ENCODE results near the gene NPY4R.
"Not testable (repeated sequence)": the region's sequence is repeated elsewhere in the genome, so short reads cannot be mapped to it uniquely, and the experiment has no call there.

NPY4R gene, protein sequence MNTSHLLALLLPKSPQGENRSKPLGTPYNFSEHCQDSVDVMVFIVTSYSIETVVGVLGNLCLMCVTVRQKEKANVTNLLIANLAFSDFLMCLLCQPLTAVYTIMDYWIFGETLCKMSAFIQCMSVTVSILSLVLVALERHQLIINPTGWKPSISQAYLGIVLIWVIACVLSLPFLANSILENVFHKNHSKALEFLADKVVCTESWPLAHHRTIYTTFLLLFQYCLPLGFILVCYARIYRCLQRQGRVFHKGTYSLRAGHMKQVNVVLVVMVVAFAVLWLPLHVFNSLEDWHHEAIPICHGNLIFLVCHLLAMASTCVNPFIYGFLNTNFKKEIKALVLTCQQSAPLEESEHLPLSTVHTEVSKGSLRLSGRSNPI

DNA sequence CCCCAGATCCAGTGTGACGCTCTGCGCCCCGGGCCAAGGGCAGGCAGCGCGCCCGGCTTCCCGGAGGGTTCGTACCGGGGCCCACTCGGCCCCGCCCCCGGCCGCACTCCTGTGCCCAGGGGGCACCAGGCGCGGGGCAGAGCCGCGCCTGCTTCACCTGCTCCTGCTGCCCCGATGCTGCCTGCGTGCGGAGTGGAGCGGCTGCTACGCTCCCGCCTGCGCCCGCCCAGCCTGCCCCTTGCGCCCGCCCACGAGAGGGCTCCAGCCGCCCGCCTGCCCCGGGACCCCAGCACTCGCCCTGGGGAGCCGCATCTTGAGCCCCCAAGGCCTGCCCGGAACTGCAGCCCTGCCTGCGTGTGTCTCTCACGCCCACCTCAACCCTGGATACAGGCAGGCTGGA, at the start of gene NPY4R:
Gene NPY4R, minus strand, starts transcription at position 194 of the 400 bp plus-strand sequence. CDS start 3,323 bp downstream, outside the sequence.
- not testable (repeated sequence) for DNase-seq

DNA sequence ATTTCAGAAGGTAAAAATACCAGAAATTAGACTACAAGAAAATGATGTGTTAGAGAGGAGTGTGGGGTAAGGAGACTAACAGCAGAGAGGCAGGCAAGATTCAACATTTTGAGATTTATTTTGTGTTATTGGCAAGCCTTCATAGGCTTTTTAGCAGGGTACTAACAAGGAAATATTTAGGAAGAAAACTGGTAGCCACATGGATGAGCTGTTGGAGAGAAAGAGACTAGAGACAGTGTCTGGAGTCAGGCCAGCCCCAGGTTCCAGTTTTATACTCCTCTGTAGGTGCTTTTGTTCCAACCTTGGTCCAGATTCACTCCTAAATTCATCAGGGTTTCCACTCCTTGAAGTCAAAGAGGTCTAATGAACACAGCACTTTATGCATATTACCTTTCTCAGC, 49.6 kb upstream of the NPY4R start:
- DNase-seq: no peak

DNA sequence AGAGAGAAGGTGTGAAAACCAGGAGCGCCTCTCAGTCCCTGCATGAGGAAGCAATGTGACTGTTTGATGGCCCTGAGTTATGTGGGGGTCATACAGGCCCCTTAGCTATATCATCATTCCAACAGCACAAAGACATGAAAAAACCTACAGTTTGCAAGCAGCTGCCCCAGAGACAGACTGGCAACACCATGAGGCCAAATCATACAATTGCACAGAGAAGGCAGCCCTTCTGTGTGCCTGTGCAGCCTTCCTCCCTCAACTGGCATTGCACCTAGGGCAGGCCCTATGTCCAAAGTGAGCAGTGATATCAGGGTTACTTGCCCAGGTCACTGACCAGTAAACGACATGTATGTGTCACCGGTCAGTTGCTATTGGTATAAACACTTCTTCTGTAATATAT, 49.1 kb upstream of the NPY4R start:
- no peak for DNase-seq

DNA sequence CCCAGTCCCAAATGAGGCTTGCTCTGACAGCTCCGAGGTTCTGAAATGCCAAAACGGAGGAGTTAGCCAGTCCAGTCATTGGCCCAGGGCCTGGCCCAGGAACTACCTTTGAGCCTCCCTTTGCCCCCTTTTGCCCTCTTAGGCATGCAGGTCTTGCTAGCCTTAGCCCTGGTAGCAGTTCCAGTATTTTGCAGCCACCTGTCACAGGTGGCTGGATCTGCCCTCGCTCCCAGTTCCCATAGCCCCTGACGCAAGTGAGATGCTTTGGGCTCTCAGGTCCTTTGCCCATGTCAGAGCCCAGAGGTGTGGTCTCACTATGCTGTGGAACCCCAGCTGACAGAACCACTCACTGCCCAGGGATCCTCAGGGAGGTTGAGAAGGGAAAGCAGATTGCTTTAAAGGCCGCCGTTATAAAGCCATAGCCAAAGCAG, 48.7 kb upstream of the NPY4R start:
- DNase-seq: no peak

DNA sequence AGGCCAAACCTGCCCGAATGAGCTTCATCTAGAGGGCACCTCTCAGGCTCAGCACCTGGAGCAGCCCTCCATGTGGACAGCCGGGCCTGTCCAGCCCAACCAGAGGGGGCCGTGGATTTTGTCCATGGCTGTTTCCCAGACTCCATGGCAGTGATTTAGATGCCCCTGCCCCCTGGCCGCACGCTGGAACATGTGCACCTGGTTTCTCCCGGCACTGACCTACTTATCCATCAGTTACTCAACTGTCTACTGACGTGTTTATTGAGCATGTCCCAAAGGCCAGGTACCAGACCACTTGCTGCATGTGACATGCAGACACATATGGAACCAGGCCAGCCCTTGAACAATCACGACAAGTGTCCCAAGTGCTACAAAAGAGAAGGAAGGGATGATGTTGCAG, 47.6 kb upstream of the NPY4R start:
- not testable (repeated sequence) for DNase-seq

DNA sequence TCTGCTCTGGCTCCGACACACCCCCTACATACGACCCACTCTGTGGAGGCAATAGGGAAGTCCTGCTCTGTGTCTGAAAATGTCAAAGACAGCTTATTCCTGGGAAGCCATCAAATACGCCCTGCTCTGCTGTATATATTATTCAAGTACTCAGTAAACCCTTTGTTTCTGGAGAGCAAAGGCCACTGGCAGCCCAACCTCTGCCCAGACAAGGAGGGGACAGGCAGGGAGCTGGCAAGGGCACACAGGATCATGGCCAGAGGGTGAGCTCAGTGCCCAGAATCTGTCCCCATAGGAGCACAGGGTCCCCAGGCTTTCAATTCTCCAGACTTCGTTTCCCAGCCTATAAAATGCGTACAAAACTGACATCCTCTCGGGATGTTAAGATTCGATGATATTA, 47.0 kb upstream of the NPY4R start:
- DNase-seq: not testable (repeated sequence)

DNA sequence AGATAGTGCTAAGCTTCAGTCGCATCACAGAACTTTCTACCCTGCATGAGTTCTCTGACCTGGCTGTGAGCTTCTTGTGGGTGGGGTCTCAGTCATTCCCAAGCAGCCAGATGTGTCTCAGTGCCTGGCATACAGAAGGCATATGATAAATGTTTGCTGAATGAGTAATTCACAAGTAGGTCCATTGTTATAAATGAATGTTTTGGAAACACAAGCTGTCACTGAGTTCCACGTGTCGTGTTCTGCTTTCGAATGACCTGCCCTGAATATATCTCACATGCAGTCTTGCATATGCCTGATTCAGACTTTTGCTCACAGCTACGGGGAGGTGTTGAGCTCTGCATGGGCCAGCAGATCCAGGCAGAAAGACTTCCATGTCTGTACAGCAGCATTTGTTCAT, 46.2 kb upstream of the NPY4R start:
- not testable (repeated sequence) for DNase-seq

DNA sequence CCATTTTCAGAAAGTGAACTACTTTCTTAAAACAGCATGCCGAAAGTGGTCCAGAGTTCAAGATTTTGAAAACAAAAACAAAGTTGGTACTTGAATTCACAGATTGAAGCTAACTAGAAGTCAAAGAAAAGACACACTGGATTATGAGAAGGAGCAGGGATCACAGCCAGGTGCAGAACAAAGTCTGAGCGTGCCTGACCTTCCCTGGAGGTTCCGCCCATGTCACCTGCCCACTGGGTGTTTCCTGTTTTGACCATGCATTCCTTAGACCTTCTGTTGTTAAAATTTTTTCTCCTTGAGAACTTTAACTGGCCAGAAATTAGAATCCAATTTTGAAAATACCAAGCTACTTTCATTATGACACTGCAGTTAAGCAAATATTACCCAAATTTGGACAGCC, 34.2 kb upstream of the NPY4R start:
- DNase-seq: not testable (repeated sequence)

DNA sequence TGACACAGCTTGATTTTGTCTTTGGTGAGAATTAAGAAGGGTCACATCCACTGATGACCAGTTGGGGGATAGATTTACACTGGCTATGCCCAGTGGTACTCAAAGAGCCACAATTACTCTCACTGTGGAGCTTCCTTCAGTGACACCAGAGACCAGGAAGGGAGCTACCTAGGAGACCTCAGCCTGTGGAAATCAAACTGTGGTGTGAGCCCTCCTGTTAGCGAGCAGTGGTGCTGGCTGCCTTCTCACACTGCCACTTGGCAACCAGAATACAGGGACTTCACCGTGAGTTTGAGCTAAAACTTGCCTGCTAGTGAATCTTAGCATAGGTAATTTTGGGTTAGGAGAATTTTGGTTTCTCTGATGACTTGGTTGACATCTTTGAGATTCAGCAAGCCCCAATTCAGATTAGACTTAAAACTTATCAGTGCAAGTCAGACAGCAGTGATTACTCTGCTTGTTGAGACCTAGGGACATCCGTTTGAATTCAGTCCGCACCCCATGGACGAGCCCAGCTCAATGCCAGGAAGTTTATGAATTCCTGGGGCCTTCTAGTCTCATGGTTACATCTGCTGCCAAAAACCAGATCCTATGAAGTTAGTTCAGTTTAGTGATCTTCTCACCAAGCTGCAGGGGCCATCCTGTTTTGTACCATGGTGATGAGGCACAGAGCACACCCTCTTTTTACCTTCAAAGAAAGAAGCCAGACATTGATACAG, 33.4 kb upstream of the NPY4R start:
- DNase-seq: not testable (repeated sequence)

DNA sequence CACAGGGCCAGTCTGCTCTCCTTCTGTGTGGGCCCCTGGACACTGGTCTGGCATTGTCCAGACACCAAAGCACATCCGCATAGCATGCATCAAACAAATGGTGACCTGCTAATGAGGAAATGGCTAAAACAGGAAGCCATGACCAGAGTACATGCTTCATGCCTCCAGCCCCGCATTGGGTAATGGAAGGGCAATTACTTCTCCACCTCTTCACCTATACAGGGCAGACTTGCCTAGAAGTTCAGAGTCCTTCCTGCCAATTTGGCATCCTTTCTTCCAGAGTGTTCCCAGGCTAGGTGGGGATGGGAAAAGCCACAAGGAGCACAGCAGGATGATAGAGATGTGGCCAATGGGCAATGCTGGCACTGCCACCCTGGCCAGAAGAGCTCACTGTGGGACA, 32.1 kb upstream of the NPY4R start:
- not testable (repeated sequence) for DNase-seq

DNA sequence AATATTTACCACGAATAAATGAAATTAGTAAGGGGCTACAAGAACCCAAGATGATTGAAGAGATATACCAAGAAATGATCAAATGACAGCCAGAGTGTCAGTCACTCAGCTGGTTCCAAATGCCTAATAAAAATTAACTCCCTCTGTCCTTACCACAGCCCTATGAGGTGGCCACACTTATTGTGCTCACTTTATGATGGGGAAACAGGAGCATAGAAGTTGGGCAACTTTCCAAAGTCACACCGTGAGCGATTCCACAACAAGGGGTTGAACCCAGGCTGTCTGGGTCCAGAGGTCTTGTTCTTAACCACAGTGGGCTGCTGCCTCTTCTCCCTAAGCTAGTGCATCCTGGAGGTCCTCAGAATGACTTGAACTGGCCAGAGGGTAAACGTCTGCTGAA, 31.6 kb upstream of the NPY4R start:
- not testable (repeated sequence) for DNase-seq

DNA sequence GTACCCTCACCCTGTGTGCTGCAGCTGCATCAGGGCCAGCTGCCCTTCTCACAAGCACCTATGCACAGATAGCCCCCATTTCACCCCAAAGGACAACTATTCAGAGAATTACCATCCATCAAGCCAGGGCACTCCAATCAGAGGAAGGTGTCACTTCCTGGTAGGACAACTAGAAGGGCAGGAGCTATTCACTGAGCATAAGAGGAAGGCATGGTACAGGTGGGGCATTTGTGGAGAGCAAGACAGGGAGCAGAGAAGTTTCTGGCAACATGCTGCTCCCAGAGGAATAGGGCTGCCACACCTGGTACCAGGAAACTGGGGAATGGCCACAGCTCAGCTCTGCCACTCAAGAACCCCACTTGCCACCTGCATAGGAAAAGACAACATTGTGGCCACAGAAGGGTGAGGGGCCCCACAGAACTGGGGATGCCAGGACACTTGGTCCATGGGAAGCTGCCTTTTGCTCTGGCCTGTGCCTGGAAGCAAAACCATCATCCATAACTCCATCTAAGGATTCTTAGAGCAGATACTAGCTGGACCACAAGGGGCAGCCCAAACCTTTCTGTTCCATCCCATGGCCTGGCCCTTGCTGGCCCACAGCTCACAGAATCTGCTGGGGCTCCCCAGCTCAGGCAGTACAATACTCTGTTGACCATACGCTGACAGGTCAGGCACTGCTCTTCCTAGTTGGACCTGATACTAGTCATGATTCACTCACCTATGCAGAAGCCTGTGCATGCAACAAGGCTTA, 25.8 kb upstream of the NPY4R start:
- DNase-seq: not testable (repeated sequence)

DNA sequence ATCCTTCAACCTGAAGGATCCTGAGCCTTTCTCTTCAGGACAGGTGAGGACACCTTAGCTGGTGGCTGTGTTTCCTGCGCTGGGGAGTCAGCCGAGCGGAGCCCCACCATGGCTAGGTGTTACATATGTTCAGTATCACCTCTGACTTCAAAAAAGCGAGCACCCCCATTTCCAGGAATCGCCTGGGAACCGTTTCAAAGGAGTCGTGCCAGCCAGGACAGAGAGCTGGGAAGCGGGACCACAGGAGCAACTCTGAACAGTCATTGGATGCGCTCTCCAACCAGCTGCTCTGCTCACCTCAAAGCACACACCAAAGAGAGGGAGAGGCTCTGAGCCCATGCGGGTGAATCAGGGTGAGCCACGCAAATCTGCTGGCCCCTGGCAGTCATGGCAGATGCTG, 24.5 kb upstream of the NPY4R start:
- DNase-seq: not testable (repeated sequence)

DNA sequence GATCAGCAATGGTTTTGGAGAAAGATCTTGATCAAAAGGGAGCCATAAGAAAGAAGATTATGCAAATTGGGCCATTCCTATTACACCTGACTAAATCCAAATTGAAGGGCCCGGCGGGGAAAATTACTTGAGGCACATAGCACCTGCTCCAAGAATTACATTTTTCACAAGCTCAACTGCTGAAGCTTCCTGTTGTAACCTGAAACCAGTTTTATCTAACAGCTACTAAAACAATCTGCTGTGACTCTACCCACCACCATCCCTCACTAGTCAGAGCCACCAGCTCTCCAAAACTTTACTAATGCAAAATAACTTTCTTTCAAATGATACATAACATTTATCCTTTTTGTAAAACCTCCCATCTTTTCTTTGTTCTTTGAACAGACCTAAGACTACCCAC, 20.7 kb upstream of the NPY4R start:
- DNase-seq: not testable (repeated sequence)

DNA sequence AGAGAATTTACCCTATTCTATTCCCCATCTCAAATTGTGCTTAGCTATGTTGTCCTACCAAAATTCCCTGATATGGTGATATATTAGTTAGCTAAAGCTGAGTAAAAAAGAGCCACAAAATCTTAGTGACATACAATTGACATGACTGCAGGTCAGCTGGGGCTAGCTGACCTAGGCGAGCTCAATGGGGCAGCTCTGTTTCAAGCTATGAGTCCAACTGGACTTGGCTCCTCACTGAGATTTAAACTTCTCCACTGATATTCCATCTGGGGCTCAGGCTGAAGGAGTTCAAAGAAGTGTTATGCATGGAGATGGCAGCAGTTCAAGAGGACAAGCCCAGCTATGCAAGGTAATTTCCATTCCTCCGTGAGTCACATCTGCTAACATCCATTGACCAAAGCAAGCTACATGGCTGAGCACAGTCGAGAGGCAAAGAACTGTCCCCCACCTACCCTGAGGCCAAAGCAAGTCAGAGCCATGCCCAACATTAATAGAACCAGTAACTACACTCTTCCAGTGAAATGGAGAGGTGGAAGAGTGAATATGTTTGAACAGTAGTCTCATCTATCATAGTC, 9.1 kb upstream of the NPY4R start:
- DNase-seq: not testable (repeated sequence)

DNA sequence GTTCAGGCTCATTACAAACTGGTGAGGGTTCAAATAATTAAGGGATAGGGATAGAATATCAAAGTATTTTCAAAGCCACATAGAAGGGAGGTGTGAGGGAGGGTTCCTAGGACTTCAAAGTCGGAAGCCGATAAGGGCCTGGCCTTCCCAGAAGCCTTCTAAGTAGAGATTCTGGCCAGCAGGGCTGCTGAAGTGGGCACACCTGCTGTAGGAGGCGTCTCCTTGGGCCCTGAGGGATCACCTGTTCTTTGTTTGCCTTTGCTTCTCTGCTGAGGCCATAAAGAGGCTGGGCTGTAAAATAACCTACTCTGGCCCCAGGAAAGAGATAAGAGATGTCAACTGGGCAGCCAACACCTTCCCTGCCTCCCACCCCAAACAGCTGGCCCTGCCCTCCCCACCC, 8.0 kb upstream of the NPY4R start:
- not testable (repeated sequence) for DNase-seq

DNA sequence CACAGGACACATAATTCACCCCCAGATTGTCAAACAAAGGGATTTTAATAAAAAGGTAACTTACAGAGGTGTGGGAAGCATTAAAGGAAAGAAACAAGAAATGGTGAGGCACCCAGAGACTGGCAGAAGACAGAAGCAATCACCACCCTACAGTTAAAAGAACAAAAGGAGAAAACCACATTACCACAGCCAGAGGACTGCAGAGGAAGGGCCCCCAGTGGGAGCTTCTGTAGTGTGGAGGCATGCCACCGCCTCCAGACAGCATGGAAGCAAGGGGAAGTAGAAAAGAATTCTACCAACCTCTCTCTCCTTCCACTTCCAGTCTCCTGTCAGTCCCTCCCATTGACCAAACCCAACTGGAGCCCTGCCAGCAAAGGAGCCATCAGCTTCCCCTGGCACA, 4.4 kb upstream of the NPY4R start:
- DNase-seq: not testable (repeated sequence)

DNA sequence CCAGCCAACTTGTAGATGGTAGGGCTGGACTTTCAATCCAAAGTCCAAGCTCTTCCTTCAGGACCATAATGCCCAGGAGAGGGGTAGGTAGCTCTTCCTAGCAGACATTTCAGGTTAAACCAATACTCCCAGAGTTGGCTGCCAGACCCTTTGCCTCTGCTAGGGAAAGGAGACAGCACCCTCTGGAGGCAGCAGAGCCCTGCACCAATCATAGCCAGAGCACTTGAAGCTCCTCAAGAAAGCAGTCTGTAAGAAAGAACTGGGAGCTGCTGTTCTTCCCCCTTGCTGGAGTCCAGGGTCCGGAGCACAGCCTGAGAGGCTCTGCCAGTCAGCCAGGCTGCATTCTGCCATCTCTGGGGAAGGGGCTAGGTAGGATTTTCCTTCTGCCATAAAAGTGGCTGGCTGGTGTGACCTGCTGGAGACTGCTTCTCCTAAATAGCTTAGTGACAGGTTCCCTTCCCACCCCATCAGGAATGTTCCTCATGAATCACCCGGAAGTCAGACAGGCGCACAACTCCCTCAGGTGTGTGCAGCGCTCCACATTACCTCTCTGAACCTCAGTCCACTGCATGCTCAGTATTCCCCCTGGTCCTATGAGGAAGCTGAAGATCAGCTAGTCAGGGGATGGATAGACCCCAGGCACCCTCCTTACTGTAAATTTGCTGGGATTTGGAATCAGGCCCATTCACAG, 2.5 kb upstream of the NPY4R start:
- DNase-seq: not testable (repeated sequence)

DNA sequence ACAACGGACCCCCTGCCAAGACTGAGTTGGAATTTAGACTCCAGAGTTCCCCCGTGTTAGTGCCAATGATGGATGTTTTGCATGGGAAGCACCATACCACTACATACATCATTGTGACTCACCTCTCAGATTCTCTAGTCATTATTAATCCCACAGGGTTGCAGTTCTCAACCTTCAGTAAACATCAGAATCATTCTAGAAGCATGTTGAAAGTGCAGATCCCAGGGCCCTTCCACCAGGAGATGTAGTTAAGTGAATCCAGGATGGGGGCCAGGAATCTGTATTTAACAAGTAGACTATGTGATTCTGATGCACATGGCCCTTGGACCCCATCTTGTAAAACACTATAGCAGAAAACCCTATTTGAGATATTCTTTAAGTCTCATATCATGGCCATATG, 2.1 kb downstream of the NPY4R start:
- not testable (repeated sequence) for DNase-seq

DNA sequence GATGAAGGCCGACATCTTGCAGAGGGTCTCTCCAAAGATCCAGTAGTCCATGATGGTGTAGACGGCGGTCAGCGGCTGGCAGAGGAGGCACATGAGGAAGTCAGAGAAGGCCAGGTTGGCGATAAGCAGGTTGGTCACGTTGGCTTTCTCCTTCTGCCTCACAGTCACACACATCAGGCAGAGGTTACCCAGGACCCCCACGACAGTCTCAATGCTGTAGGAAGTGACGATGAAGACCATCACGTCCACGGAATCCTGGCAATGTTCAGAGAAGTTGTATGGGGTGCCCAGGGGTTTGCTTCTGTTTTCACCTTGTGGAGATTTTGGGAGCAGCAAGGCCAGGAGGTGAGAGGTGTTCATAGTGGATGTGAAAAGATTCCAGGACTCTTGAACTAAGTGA, 3.5 kb downstream of the NPY4R start:
- DNase-seq: not testable (repeated sequence)

DNA sequence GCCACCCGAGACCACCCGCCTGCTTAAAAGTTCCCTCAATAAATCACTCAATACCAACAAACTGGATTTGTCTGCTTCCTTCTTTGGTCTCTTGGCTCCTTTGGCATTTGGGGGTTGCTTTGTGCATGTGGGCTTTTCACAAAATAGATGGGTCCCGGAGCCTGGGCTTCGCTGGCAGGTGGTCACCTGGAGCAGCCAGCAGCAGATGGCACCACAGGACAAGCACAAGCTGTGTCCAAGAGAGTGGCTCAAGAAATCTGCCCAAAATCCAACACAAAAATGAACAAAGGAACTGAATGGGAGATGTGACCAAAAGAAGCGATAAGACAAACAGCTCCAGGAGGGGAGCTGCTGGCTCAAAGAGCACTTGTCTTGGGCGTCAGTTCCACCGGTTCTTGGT, 6.2 kb downstream of the NPY4R start:
- DNase-seq: not testable (repeated sequence)

DNA sequence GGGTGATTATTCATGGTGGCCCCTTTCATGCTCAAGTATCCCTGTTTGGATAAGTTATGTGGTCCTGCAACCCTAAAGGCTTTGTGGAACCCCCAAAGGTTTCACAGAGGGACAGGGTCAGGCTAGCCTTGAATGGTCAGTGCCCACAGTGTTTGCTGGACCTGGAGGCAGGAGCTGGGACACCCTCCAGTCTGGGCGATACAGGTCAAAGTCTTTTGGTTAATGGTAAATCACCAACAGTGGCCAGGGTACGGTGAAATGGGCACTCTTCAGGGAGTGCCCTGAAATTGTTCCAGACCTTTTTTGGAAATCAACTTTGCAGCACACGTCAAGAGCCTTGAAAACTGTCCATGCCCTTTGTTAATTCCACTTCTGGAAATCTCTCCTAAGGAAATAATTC, 8.7 kb downstream of the NPY4R start:
- DNase-seq: not testable (repeated sequence)

All from NCI-H446 (cell line).